ENCODE data around the gene SLC29A2.
A peak's percentile ranks its signal among the peaks of the same experiment; 100 is the strongest.

SLC29A2 gene

DNA sequence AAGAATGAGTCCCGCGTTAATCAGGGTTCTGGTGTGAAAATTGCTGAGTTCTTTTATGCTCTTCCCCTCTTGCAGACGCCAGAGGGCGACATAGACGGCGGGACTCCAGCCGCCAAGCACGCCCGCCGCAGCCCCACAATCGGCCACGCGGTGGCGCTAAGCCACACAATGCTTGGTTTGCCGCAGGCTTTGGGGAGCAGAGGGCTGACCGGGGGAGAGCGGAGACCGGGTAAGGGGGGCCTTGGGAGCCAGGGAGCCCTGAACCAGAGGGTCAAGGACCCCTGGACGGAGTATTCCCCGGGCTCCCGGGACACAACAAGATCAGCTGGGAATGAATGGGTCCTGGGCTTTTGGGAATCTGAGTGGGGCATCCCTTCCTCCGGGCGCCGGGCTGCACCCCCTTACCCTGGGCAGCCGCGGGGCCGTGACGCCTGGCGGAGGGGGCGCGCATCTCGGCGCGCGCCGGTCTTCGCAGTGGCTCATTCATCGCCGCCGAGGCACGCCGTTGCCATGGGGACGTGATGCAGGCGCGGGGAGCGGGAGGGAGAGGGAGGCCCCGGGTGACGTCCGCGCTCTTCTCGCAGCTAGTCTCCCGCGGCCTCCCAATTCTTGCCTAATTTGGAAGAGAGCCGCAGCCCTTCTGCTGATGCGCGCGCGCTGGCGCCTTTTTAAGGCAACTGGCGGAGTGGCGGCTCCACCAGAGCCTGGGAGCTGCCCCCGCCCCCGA lies 37.1 kb upstream of the SLC29A2 start:
- TF ChIP-seq, protein P1, sequence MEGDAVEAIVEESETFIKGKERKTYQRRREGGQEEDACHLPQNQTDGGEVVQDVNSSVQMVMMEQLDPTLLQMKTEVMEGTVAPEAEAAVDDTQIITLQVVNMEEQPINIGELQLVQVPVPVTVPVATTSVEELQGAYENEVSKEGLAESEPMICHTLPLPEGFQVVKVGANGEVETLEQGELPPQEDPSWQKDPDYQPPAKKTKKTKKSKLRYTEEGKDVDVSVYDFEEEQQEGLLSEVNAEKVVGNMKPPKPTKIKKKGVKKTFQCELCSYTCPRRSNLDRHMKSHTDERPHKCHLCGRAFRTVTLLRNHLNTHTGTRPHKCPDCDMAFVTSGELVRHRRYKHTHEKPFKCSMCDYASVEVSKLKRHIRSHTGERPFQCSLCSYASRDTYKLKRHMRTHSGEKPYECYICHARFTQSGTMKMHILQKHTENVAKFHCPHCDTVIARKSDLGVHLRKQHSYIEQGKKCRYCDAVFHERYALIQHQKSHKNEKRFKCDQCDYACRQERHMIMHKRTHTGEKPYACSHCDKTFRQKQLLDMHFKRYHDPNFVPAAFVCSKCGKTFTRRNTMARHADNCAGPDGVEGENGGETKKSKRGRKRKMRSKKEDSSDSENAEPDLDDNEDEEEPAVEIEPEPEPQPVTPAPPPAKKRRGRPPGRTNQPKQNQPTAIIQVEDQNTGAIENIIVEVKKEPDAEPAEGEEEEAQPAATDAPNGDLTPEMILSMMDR (IDR thresholded peaks at IDR 0.05) = peak; percentile 100

DNA sequence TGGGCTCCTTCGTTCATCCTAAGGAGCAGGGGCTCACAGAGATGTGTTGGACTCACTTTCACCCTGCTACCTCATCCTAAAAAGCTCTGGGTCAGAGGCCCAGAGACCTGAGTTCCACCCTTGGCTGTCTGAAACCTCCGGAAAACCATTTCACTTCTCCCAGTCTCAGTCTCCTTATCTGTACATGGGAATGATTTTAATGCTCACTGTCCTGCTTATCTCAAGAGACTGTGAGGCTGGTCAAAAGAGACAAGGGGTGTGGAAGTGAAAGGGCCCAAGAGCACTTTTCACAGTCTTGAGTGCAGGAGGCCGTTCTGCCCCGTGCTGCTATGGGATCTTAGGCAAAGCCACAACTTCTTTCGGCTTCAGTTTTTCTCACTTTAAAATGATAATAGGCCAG lies 36.1 kb upstream of the SLC29A2 start:
- TF ChIP-seq, protein P1 (IDR thresholded peaks at IDR 0.05) = no peak

DNA sequence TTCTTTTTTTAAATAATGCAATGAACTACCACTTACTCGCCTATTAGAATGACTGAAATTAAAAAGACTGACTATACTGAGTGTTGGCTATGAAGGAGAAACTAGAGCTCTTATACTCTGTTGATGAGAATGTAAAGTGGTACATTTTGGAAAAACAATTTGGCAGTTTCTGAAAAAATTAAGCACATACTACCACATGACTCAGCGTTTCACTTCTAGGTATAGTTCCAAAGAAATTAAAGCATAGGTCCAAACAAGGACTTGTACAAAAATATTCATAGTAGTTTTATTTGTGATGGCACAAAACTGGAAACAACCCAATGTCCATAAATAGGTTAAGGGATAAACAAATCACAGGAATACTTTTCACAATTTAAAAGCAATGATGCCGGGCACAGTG lies 22.4 kb upstream of the SLC29A2 start:
- TF ChIP-seq, protein P1 (IDR thresholded peaks at IDR 0.05) = no peak

DNA sequence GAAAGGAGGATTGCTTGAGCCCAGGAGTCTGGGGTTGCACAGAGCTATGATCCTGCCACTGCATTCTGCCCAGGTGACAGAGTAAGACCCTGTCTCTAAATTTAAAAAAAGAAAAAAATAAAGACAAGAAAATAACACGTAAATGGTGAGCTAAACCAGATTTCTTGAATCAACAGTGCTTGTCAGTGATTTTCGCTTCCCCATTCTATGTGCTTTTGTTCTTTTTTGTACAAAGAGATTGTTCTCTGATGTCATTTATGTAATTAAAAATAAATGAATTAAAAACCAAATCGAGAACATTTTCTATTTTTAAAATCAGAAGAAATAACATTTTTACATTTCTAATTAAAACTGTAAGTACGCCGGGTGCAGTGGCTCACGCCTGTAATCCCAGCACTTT lies 19.8 kb upstream of the SLC29A2 start:
- TF ChIP-seq, protein P1 (IDR thresholded peaks at IDR 0.05) = no peak

DNA sequence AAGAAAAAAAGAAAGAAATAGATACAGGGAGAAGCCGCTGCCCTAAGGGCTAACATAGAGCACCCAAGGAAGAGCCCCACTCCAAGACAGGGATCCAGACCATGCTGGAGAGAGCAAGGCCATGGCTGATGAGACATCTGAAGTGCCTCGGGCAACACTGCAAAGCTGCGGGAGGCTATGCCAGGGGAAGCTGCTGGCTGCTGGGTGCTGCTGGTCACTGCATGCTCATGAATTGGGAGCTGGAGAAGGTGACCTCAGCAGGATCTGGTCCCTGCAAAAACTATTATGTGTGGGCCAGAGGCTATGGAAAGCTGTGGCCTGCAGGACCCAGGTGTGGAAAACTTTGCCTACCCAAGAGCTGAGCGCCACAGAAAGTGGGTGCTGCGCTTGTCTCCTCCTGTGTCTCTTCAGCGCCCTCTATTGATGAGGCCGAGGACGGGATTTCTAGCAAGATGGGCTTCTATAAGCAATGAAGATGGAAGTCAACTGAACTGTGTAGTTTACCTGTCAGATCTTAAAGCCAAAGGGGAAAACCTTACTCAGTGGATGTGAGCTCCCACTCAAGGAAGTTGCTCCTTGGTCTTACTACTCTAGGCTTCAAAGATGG lies 17.3 kb upstream of the SLC29A2 start:
- TF ChIP-seq, protein P1 (IDR thresholded peaks at IDR 0.05) = peak; percentile 71

DNA sequence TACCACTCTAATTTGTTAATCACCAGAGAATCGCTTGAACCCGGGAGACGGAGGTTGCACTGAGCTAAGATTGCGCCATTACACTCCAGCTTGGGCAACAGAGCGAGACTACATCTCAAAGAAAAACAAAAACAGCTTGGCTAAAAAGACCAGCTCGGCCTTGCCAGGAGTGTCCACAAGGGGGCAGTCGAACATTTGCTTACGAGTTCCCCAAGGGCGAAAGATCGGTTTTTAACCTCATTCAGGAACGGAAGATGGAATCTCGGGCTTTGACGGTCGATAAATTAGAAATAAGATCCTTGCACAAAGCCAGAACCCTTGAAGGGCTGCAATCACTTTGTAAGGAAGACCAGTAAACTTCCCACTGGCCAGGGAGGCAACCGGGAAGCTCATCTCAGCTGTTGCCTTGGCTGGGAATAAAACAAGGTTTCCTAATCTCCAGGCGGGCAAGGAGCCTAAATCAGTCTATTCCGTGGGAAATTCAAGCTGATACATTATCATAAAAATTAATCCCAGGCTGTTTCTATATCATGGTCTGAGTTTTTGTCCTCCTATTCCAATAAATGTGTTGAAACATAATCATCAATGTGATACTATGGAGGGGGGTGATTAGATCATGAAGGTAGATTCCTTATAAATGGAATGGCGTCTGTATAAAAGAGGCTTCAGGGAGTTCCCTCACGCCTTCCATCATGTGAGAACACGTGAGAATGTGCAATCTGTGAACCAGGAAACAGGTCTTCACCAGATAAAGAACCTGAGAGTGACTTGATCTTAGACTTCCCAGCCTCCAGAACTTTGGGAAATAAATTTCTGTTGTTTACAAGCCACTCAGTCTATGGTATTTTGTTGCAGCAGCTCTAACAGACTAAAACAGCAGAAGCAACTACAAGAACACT lies 14.9 kb upstream of the SLC29A2 start:
- TF ChIP-seq, protein P1 (IDR thresholded peaks at IDR 0.05) = peak; percentile 92

DNA sequence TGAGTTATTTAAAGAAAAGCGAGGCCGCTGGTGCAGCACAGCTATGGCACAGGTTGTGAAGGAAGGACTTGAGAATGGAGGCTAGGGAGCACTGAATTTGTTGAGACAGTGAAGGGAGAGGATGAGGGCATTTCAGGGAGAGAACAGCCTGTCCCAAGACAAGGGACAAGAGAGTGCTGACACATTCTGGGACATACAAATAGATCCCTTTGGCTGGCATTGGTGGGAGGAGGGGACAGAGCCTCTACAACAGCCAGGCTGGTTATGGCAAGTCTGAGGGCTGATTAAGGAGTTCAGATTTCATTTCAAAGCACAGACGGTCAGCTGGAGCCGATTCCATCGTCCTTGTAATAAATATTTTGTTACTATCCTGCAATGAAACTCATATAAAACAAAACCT lies 1.7 kb upstream of the SLC29A2 start:
- TF ChIP-seq, protein P1 (IDR thresholded peaks at IDR 0.05) = no peak

Data from LNCAP (cell line).